Mesenchymal stem cell (in vitro differentiated cells and primary cell): ENCODE data around the gene CPT2.

ENCODE experiments used
- DNase-seq: peaks from one replicate; pipeline ENCODE4 v3.0.0-alpha.2; 2013
- H2AFZ ChIP-seq: one replicate; pipeline ENCODE4 v1.6.1; 2013; ENCODE audit warnings: low read depth, mild to moderate bottlenecking, control low read depth, inconsistent platforms, low read length, moderate library complexity
- H2AK5ac ChIP-seq: 2 replicates; pipeline ENCODE4 v1.6.1; 2013; ENCODE audit warnings: low read length, moderate library complexity, mild to moderate bottlenecking, inconsistent platforms; ENCODE audit not compliant: severe bottlenecking
- H2BK120ac ChIP-seq: one replicate; pipeline ENCODE4 v1.6.1; 2013; ENCODE audit warnings: low read depth, mild to moderate bottlenecking, inconsistent platforms, low read length, moderate library complexity
- H2BK12ac ChIP-seq, 2 experiments: one replicate each; pipeline ENCODE4 v1.6.1; 2013; ENCODE audit warnings: inconsistent platforms in 2 of 2, low read length in 2 of 2, mild to moderate bottlenecking in 2 of 2, moderate library complexity in 2 of 2, control low read depth in 1 of 2
- H2BK15ac ChIP-seq: one replicate; pipeline ENCODE4 v1.6.1; 2013; ENCODE audit warnings: mild to moderate bottlenecking, low read depth, inconsistent platforms; ENCODE audit not compliant: poor library complexity, severe bottlenecking
- H2BK5ac ChIP-seq: 2 replicates; pipeline ENCODE4 v1.6.1; 2013; ENCODE audit warnings: low read depth, mild to moderate bottlenecking, low read length, control low read depth, inconsistent platforms; ENCODE audit not compliant: poor library complexity, severe bottlenecking
- H3K14ac ChIP-seq, 2 experiments: one replicate each; pipeline ENCODE4 v1.6.1; 2013; ENCODE audit warnings: inconsistent platforms in 2 of 2, low read length in 2 of 2, control low read depth in 1 of 2, mild to moderate bottlenecking in 1 of 2, moderate library complexity in 1 of 2
- H3K18ac ChIP-seq, 2 experiments: one replicate each; pipeline ENCODE4 v1.6.1; 2013; ENCODE audit warnings: inconsistent platforms in 2 of 2, low read length in 2 of 2, control low read depth in 1 of 2, low read depth in 1 of 2, mild to moderate bottlenecking in 1 of 2
- H3K23ac ChIP-seq, 2 experiments: one replicate each; pipeline ENCODE4 v1.6.1; 2013; ENCODE audit warnings: inconsistent platforms in 2 of 2, low read length in 2 of 2, mild to moderate bottlenecking in 2 of 2, moderate library complexity in 2 of 2, control low read depth in 1 of 2
- H3K27ac ChIP-seq: 2 replicates; pipeline ENCODE4 v1.5.1; 2013; ENCODE audit warnings: mild to moderate bottlenecking, moderate library complexity, low read length, control low read depth, inconsistent platforms; ENCODE audit not compliant: poor library complexity, severe bottlenecking
- H3K27me3 ChIP-seq, 2 experiments: 2 replicates each; pipeline versions ENCODE4 v1.6.1 to v1.7.0; 2013; ENCODE audit warnings: low read length in 2 of 2, mild to moderate bottlenecking in 2 of 2, moderate library complexity in 2 of 2, control low read depth in 1 of 2, inconsistent platforms in 1 of 2; ENCODE audit not compliant: control insufficient read depth in 1 of 2, insufficient read depth in 1 of 2
- H3K36me3 ChIP-seq, 2 experiments: 2 replicates each; pipeline versions ENCODE4 v1.6.1 to v1.7.0; 2013; ENCODE audit warnings: low read length in 2 of 2, control low read depth in 1 of 2, inconsistent platforms in 1 of 2, low read depth in 1 of 2, mild to moderate bottlenecking in 1 of 2; ENCODE audit not compliant: insufficient read depth in 2 of 2, control insufficient read depth in 1 of 2
- H3K4ac ChIP-seq, 2 experiments: one replicate each; pipeline ENCODE4 v1.6.1; 2013; ENCODE audit warnings: inconsistent platforms in 2 of 2, low read length in 2 of 2, mild to moderate bottlenecking in 2 of 2, moderate library complexity in 2 of 2, control low read depth in 1 of 2, low read depth in 1 of 2
- H3K4me1 ChIP-seq: 2 replicates; pipeline ENCODE4 v1.6.1; 2013; ENCODE audit warnings: low read depth, low read length, control low read depth; ENCODE audit not compliant: control insufficient read depth, insufficient read depth
- H3K4me2 ChIP-seq: 2 replicates; pipeline ENCODE4 v1.6.1; 2013; ENCODE audit warnings: low read length, mild to moderate bottlenecking, inconsistent platforms; ENCODE audit not compliant: poor library complexity, severe bottlenecking
- H3K4me3 ChIP-seq, 2 experiments: 2 replicates each; pipeline versions ENCODE4 v1.5.1 to v1.7.0; 2013; ENCODE audit warnings: low read length in 2 of 2, mild to moderate bottlenecking in 2 of 2, control low read depth in 1 of 2, low read depth in 1 of 2; ENCODE audit not compliant: insufficient read depth in 1 of 2
- H3K79me1 ChIP-seq: replicated peaks from 2 replicates; pipeline ENCODE4 v1.6.1; 2013; ENCODE audit warnings: mild to moderate bottlenecking, control low read depth, low read length, inconsistent platforms; ENCODE audit not compliant: poor library complexity, severe bottlenecking
- H3K9ac ChIP-seq: 2 replicates; pipeline ENCODE4 v1.7.0; 2013; ENCODE audit warnings: mild to moderate bottlenecking, low read length, moderate library complexity
- H3K9me3 ChIP-seq: 2 replicates; pipeline ENCODE4 v1.7.0; 2013; ENCODE audit warnings: mild to moderate bottlenecking, low read length; ENCODE audit not compliant: control insufficient read depth
- H4K8ac ChIP-seq: one replicate; pipeline ENCODE4 v1.6.1; 2013; ENCODE audit warnings: inconsistent platforms, mild to moderate bottlenecking, low read length, moderate library complexity
- H4K91ac ChIP-seq: one replicate; pipeline ENCODE4 v1.6.1; 2013; ENCODE audit warnings: mild to moderate bottlenecking, low read length, inconsistent platforms
- WGBS: methylation state at CpG from one replicate; pipeline ENCODE4 v1.1.7; 2013; ENCODE audit warnings: mixed read lengths; 5-methylcytosine and 5-hydroxymethylcytosine counted together

Gene CPT2

GRCh38 chr1:53220962-53221286 is 24.3 kb downstream of the CPT2 start:
- H3K36me3 ChIP-seq: peaks cover 7 to 35% of the 10 kb centered on the region in 2 experiments
- no peak overlapping the region for H4K91ac ChIP-seq
- H4K8ac ChIP-seq: peak overlapping the region; percentile 92
- peaks cover 6% of the 10 kb centered on the region for H3K4me1 ChIP-seq
- peak overlapping the region in 1 of 2 experiments; percentile 2 for H3K4ac ChIP-seq
- no peaks in the 10 kb centered on the region for H3K9me3 ChIP-seq
- H3K14ac ChIP-seq: no peak overlapping the region
- peak overlapping the region; percentile 43 for H2AK5ac ChIP-seq
- H2BK12ac ChIP-seq: no peak overlapping the region
- no peak overlapping the region for H2BK5ac ChIP-seq
- peak overlapping the region; percentile 28 to 94 for H3K18ac ChIP-seq
- H3K23ac ChIP-seq: no peak overlapping the region
- no peaks in the 10 kb centered on the region for H3K27me3 ChIP-seq
- H3K79me1 ChIP-seq: peaks cover 22% of the 10 kb centered on the region
- no peak overlapping the region for H2AFZ ChIP-seq
- H3K4me2 ChIP-seq: peak overlapping the region; percentile 85
- peak overlapping the region in 1 of 2 experiments; percentile 92 for H3K4me3 ChIP-seq
- H3K27ac ChIP-seq: peak overlapping the region; percentile 64
- WGBS: 94% methylated on average over 2 of the region's 3 CpGs
- no peak overlapping the region for H2BK15ac ChIP-seq
- DNase-seq: no peak
- H3K9ac ChIP-seq: peak overlapping the region; percentile 96
- H2BK120ac ChIP-seq: no peak overlapping the region

GRCh38 chr1:53237638-53238037 is 41.0 kb downstream of the CPT2 start:
- H2BK12ac ChIP-seq: no peak overlapping the region
- H3K4me2 ChIP-seq: peak overlapping the region; percentile 92
- H3K18ac ChIP-seq: no peak overlapping the region
- peak overlapping the region; percentile 97 to 100 for H3K4me3 ChIP-seq
- H3K79me1 ChIP-seq: peaks cover 19% of the 10 kb centered on the region
- no peak overlapping the region for H2BK15ac ChIP-seq
- H2AK5ac ChIP-seq: peak overlapping the region; percentile 22
- H3K14ac ChIP-seq: no peak overlapping the region
- no peak overlapping the region for H2BK5ac ChIP-seq
- no peak overlapping the region for H4K91ac ChIP-seq
- no peaks in the 10 kb centered on the region for H3K27me3 ChIP-seq
- no peak overlapping the region for H3K23ac ChIP-seq
- 59% methylated on average over 6 of the region's 8 CpGs for WGBS
- H3K4me1 ChIP-seq: peaks cover 11% of the 10 kb centered on the region
- no peak for DNase-seq
- H3K27ac ChIP-seq: no peak overlapping the region
- no peaks in the 10 kb centered on the region for H3K9me3 ChIP-seq
- H4K8ac ChIP-seq: peak overlapping the region; percentile 82
- H3K36me3 ChIP-seq: peaks cover 10 to 35% of the 10 kb centered on the region in 2 experiments
- no peak overlapping the region for H3K4ac ChIP-seq
- peak overlapping the region; percentile 99 for H3K9ac ChIP-seq
- H2BK120ac ChIP-seq: no peak overlapping the region
- no peak overlapping the region for H2AFZ ChIP-seq

GRCh38 chr1:53238197-53239155 is 41.9 kb downstream of the CPT2 start, which contains the start of gene MAGOH:
TSS of gene MAGOH (minus strand) at chr1:53238518. CDS start at chr1:53238448, 70 bp downstream.
- H3K4me2 ChIP-seq: peak within 1 kb of the TSS; percentile 92
- peak within 1 kb of the TSS; percentile 97 to 100 for H3K4me3 ChIP-seq
- DNase-seq: peak; percentile 97

GRCh38 chr1:53241828-53242227 is 45.2 kb downstream of the CPT2 start:
- Histone ChIP-seq H3K14ac (no peak overlapping the region), H3K36me3 (peaks cover 0 to 7% of the 10 kb centered on the region in 2 experiments), H2AK5ac (no peak overlapping the region), H3K27me3 (no peaks in the 10 kb centered on the region), H3K9ac (no peak overlapping the region), H3K4me3 (no peak overlapping the region), H4K91ac (no peak overlapping the region), H3K9me3 (no peaks in the 10 kb centered on the region), H2AFZ (no peak overlapping the region), H2BK5ac (no peak overlapping the region), H3K18ac (no peak overlapping the region), H3K79me1 (peaks cover 4% of the 10 kb centered on the region), H4K8ac (no peak overlapping the region), H2BK12ac (no peak overlapping the region), H3K23ac (no peak overlapping the region), H2BK120ac (no peak overlapping the region), H3K4me1 (peaks cover 12% of the 10 kb centered on the region), H2BK15ac (no peak overlapping the region), H3K4me2 (no peak overlapping the region), H3K4ac (no peak overlapping the region), H3K27ac (no peak overlapping the region)
- no peak for DNase-seq
- WGBS: 93% methylated on average over 2 of the region's 2 CpGs

More at GRCh38 chr1:53238197-53239155, 41.9 kb downstream of the CPT2 start, which contains the start of gene MAGOH:
- H3K18ac ChIP-seq: peak within 1 kb of the TSS; percentile 77 to 86
- H4K8ac ChIP-seq: peak within 1 kb of the TSS; percentile 96
- H2BK120ac ChIP-seq: peak within 1 kb of the TSS; percentile 78
- H3K4me1 ChIP-seq: peaks cover 11% of the 10 kb centered on the region
- peak within 1 kb of the TSS in 1 of 2 experiments; percentile 5 for H3K23ac ChIP-seq
- H3K9ac ChIP-seq: peak within 1 kb of the TSS; percentile 99
- no peaks in the 10 kb centered on the region for H3K9me3 ChIP-seq
- peak within 1 kb of the TSS; percentile 52 for H4K91ac ChIP-seq
- no peak within 1 kb of the TSS for H2BK12ac ChIP-seq
- peaks cover 8 to 27% of the 10 kb centered on the region in 2 experiments for H3K36me3 ChIP-seq
- H3K27me3 ChIP-seq: no peaks in the 10 kb centered on the region
- H2BK15ac ChIP-seq: peak within 1 kb of the TSS; percentile 33
- H2AK5ac ChIP-seq: peak within 1 kb of the TSS; percentile 47
- H3K27ac ChIP-seq: peak within 1 kb of the TSS; percentile 52
- WGBS: 11% methylated on average over 64 of the region's 64 CpGs
- H3K4ac ChIP-seq: peak within 1 kb of the TSS; percentile 68 to 75
- H3K79me1 ChIP-seq: peaks cover 17% of the 10 kb centered on the region
- peak within 1 kb of the TSS; percentile 84 for H2AFZ ChIP-seq
- H3K14ac ChIP-seq: peak within 1 kb of the TSS in 1 of 2 experiments; percentile 46
- H2BK5ac ChIP-seq: peak within 1 kb of the TSS; percentile 39
